Measurements from ENCODE around the gene RAB27A.

RAB27A gene

GRCh38 chr15:55327387-55327786, 37.8 kb upstream of the RAB27A start:
- Histone ChIP-seq H3K27me3 (ENCODE audit: insufficient read depth, low read depth) (no peaks in the 10 kb centered on the region), H3K4me2 (no peak overlapping the region), H3K36me3 (ENCODE audit: insufficient read depth) (no peaks in the 10 kb centered on the region), H2AFZ (ENCODE audit: low read depth) (no peak overlapping the region), H3K4me1 (ENCODE audit: low read depth, poor library complexity, severe bottlenecking) (no peaks in the 10 kb centered on the region), H3K9ac (no peak overlapping the region), H3K79me2 (ENCODE audit: insufficient read depth, low read depth) (no peaks in the 10 kb centered on the region), H4K20me1 (ENCODE audit: insufficient read depth) (no peaks in the 10 kb centered on the region), H3K4me3 (IDR thresholded peaks at IDR 0.05; ENCODE audit: insufficient read depth, low read depth, low read length) (no peak overlapping the region), H3K27ac (no peak overlapping the region)
- TF ChIP-seq CTCF (conservative IDR thresholded peaks at IDR 0.05; ENCODE audit: low read depth, low read length), result no peak

- no peak overlapping the region for H3K4me3 ChIP-seq (IDR thresholded peaks at IDR 0.05; ENCODE audit: insufficient read depth, low read depth, low read length)
- H3K4me1 ChIP-seq (ENCODE audit: low read depth, poor library complexity, severe bottlenecking), result peaks cover 24% of the 10 kb centered on the region
- no peaks in the 10 kb centered on the region for H3K27me3 ChIP-seq (ENCODE audit: insufficient read depth, low read depth)
- no peaks in the 10 kb centered on the region for H3K36me3 ChIP-seq (ENCODE audit: insufficient read depth)
- H3K27ac ChIP-seq, result no peak overlapping the region
- no peaks in the 10 kb centered on the region for H4K20me1 ChIP-seq (ENCODE audit: insufficient read depth)
- peaks cover 22% of the 10 kb centered on the region; the same call in 1 of the 2 replicates for H3K79me2 ChIP-seq (ENCODE audit: insufficient read depth, low read depth)
- no peak overlapping the region for H3K4me2 ChIP-seq
- H2AFZ ChIP-seq (ENCODE audit: low read depth), result no peak overlapping the region
- H3K9ac ChIP-seq, result no peak overlapping the region
- no peak for TF ChIP-seq CTCF (conservative IDR thresholded peaks at IDR 0.05; ENCODE audit: low read depth, low read length)
Measured at GRCh38 chr15:55322467-55322866, 32.9 kb upstream of the RAB27A start.

DNA sequence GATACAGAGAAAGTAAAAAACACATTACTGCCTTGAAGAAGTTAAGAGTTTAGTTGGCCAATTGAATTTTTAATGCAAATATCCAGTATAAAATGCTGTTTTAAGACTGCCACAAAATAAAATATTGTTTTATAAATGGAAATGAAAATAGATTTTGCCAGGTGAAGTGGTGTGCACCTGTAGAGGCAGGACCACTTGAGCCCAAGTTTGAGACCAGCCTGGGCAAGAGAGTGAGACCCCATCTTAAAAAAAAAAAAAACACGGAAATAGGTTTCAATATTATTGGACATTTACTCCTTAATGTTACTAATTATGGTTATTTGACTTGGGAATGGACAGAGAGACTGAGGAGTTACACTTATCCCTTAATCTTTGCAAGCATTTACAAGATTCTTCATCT, 31.4 kb upstream of the RAB27A start:
- Histone ChIP-seq H3K4me2 (no peak overlapping the region; the same call in 1 of the 2 replicates), H4K20me1 (ENCODE audit: insufficient read depth) (no peaks in the 10 kb centered on the region), H3K4me3 (IDR thresholded peaks at IDR 0.05; ENCODE audit: insufficient read depth, low read depth, low read length) (no peak overlapping the region), H3K27me3 (ENCODE audit: insufficient read depth, low read depth) (no peaks in the 10 kb centered on the region), H3K79me2 (ENCODE audit: insufficient read depth, low read depth) (peaks cover 31% of the 10 kb centered on the region; the same call in 1 of the 2 replicates), H3K4me1 (ENCODE audit: low read depth, poor library complexity, severe bottlenecking) (peaks cover 35% of the 10 kb centered on the region), H3K36me3 (ENCODE audit: insufficient read depth) (no peaks in the 10 kb centered on the region), H2AFZ (ENCODE audit: low read depth) (no peak overlapping the region), H3K9ac (no peak overlapping the region), H3K27ac (no peak overlapping the region)
- no peak for TF ChIP-seq CTCF (conservative IDR thresholded peaks at IDR 0.05; ENCODE audit: low read depth, low read length)

GRCh38 chr15:55320238-55320550, 30.6 kb upstream of the RAB27A start:
- peaks cover 31% of the 10 kb centered on the region; the same call in 1 of the 2 replicates for H3K79me2 ChIP-seq (ENCODE audit: insufficient read depth, low read depth)
- peak overlapping the region; percentile 61 for H3K4me2 ChIP-seq
- H3K4me1 ChIP-seq (ENCODE audit: low read depth, poor library complexity, severe bottlenecking), result peaks cover 35% of the 10 kb centered on the region
- no peaks in the 10 kb centered on the region for H3K36me3 ChIP-seq (ENCODE audit: insufficient read depth)
- no peak overlapping the region for H3K27ac ChIP-seq
- no peaks in the 10 kb centered on the region for H3K27me3 ChIP-seq (ENCODE audit: insufficient read depth, low read depth)
- no peak overlapping the region for H3K9ac ChIP-seq
- H3K4me3 ChIP-seq (IDR thresholded peaks at IDR 0.05; ENCODE audit: insufficient read depth, low read depth, low read length), result no peak overlapping the region
- H2AFZ ChIP-seq (ENCODE audit: low read depth), result no peak overlapping the region; the same call in 1 of the 2 replicates
- no peaks in the 10 kb centered on the region for H4K20me1 ChIP-seq (ENCODE audit: insufficient read depth)
- TF ChIP-seq CTCF (conservative IDR thresholded peaks at IDR 0.05; ENCODE audit: low read depth, low read length), result no peak

All from KMS-11 (cell line).